ENCODE data around the gene NOD2.

NOD2 gene

GRCh38 chr16:50695017-50696000 is 1.9 kb downstream of the NOD2 start:
- Histone ChIP-seq H3K4me1 (peaks cover 8% of the 10 kb centered on the region), H3K79me2 (no peaks in the 10 kb centered on the region), H3K36me3 (ENCODE audit: control insufficient read depth, insufficient read depth, low read length) (no peaks in the 10 kb centered on the region), H3K9ac (no peak overlapping the region), H3K4me3 (ENCODE audit: low read depth, low read length) (no peak overlapping the region), H3K27ac (no peak overlapping the region), H3K9me3 (ENCODE audit: control insufficient read depth, low read length) (no peaks in the 10 kb centered on the region), H2AFZ (no peak overlapping the region), H3K4me2 (ENCODE audit: low read length) (no peak overlapping the region), H3K27me3 (ENCODE audit: control insufficient read depth, insufficient read depth, low read length) (no peaks in the 10 kb centered on the region)
- no peak for TF ChIP-seq CTCF (IDR thresholded peaks at IDR 0.05)

GRCh38 chr16:50696126-50696525 is 2.7 kb downstream of the NOD2 start:
- H3K4me1 ChIP-seq, result peaks cover 8% of the 10 kb centered on the region
- H3K36me3 ChIP-seq (ENCODE audit: control insufficient read depth, insufficient read depth, low read length), result no peaks in the 10 kb centered on the region
- no peak overlapping the region for H3K4me2 ChIP-seq (ENCODE audit: low read length)
- H3K27ac ChIP-seq, result no peak overlapping the region
- H2AFZ ChIP-seq, result peak overlapping the region; percentile 40
- H3K9ac ChIP-seq, result no peak overlapping the region
- TF ChIP-seq CTCF (IDR thresholded peaks at IDR 0.05), result no peak
- no peaks in the 10 kb centered on the region for H3K9me3 ChIP-seq (ENCODE audit: control insufficient read depth, low read length)
- no peak overlapping the region for H3K4me3 ChIP-seq (ENCODE audit: low read depth, low read length)
- no peaks in the 10 kb centered on the region for H3K27me3 ChIP-seq (ENCODE audit: control insufficient read depth, insufficient read depth, low read length)
- H3K79me2 ChIP-seq, result no peaks in the 10 kb centered on the region

- Histone ChIP-seq H3K27ac (no peak overlapping the region), H3K9ac (no peak overlapping the region)
Measured at GRCh38 chr16:50696575-50697420, 3.4 kb downstream of the NOD2 start.

GRCh38 chr16:50697421-50697715 is 4.0 kb downstream of the NOD2 start:
- H3K79me2 ChIP-seq, result no peaks in the 10 kb centered on the region
- H3K9me3 ChIP-seq (ENCODE audit: control insufficient read depth, low read length), result no peaks in the 10 kb centered on the region
- no peak overlapping the region for H3K9ac ChIP-seq
- peak overlapping the region; percentile 94 for H2AFZ ChIP-seq
- TF ChIP-seq CTCF (IDR thresholded peaks at IDR 0.05), result no peak
- H3K4me2 ChIP-seq (ENCODE audit: low read length), result no peak overlapping the region
- no peaks in the 10 kb centered on the region for H3K27me3 ChIP-seq (ENCODE audit: control insufficient read depth, insufficient read depth, low read length)
- H3K36me3 ChIP-seq (ENCODE audit: control insufficient read depth, insufficient read depth, low read length), result no peaks in the 10 kb centered on the region
- no peak overlapping the region for H3K27ac ChIP-seq
- H3K4me1 ChIP-seq, result peaks cover 8% of the 10 kb centered on the region
- no peak overlapping the region for H3K4me3 ChIP-seq (ENCODE audit: low read depth, low read length)

More at GRCh38 chr16:50696575-50697420, 3.4 kb downstream of the NOD2 start:
- no peaks in the 10 kb centered on the region for H3K9me3 ChIP-seq (ENCODE audit: control insufficient read depth, low read length)
- no peaks in the 10 kb centered on the region for H3K79me2 ChIP-seq
- H3K4me2 ChIP-seq (ENCODE audit: low read length), result no peak overlapping the region
- H2AFZ ChIP-seq, result peak overlapping the region; percentile 44
- H3K36me3 ChIP-seq (ENCODE audit: control insufficient read depth, insufficient read depth, low read length), result no peaks in the 10 kb centered on the region
- no peak overlapping the region for H3K4me3 ChIP-seq (ENCODE audit: low read depth, low read length)
- TF ChIP-seq CTCF (IDR thresholded peaks at IDR 0.05), result no peak
- no peaks in the 10 kb centered on the region for H3K27me3 ChIP-seq (ENCODE audit: control insufficient read depth, insufficient read depth, low read length)
- H3K4me1 ChIP-seq, result peaks cover 8% of the 10 kb centered on the region
